Naive thymus-derived CD8-positive, alpha-beta T cell (primary cell): ENCODE results near the gene NTM. TPM values are rescaled to one million over a fixed set of nuclear protein-coding genes. Genes with fewer than 3 reads are reported as not detected.
A peak's percentile ranks its signal among the peaks of the same experiment; 100 is the strongest.

ENCODE experiments used
- ATAC-seq, 2 donors: fragments of 150-1000 bp; cut with Tn5 transposase in 1 of 2; sonication (Bioruptor Pico), chemical (Tn5 transposase) in 1 of 2; 1 replicate in 1 of 2; 2 replicates in 1 of 2; pipeline ENCODE4 v1.10.0; 2021; ENCODE audit warnings: mild to moderate bottlenecking in 2 of 2, moderate library complexity in 2 of 2
- POLR2A ChIA-PET: fragments of 350-600 bp; sonication (Branson Sonifier 250); formaldehyde crosslinking; loops from one replicate; lab custom pipeline; 2021; ENCODE audit warnings: antibody characterized with exemption; lab: Charles Lee
- DNase-seq, 10 donors: peaks; one replicate each; pipeline versions ENCODE4 v3.0.0 to v3.0.0-alpha.2; 2020 to 2022
- H3K27ac Mint-ChIP-seq, 10 donors: one replicate each; pipeline ENCODE4 v1.8.0; 2020 to 2022; ENCODE audit warnings: mild to moderate bottlenecking in 10 of 10, mixed read lengths in 10 of 10, moderate library complexity in 4 of 10, inconsistent platforms in 1 of 10
- H3K27me3 Mint-ChIP-seq, 5 donors: one replicate each; pipeline ENCODE4 v1.8.0; 2021 to 2022; ENCODE audit warnings: mixed read lengths in 5 of 5
- H3K36me3 Mint-ChIP-seq, 3 donors: one replicate each; pipeline ENCODE4 v1.8.0; 2020 to 2022; ENCODE audit warnings: mixed read lengths in 3 of 3, mild to moderate bottlenecking in 2 of 3, inconsistent platforms in 1 of 3
- H3K4me1 Mint-ChIP-seq, 4 donors: one replicate each; pipeline ENCODE4 v1.8.0; 2021 to 2022; ENCODE audit warnings: mixed read lengths in 4 of 4
- H3K4me3 Mint-ChIP-seq, 10 donors: one replicate each; pipeline ENCODE4 v1.8.0; 2020 to 2022; ENCODE audit warnings: mild to moderate bottlenecking in 10 of 10, mixed read lengths in 10 of 10, moderate library complexity in 6 of 10, inconsistent platforms in 1 of 10
- H3K9me3 Mint-ChIP-seq, 9 donors: one replicate each; pipeline ENCODE4 v1.8.0; 2020 to 2022; ENCODE audit warnings: mixed read lengths in 9 of 9, mild to moderate bottlenecking in 3 of 9, inconsistent platforms in 1 of 9, moderate library complexity in 1 of 9
- polyA plus RNA-seq, 3 donors: library from polyadenylated mRNA; unstranded; fragments of 300-500 nt; fragmentation: Illumina TruSeq; gene quantifications; one replicate each; pipeline ENCODE4 v1.2.3, GENCODE V29; 2021
- total RNA-seq, 8 experiments: library from RNA in 2 of 8; stranded (reverse) in 2 of 8; gene quantifications; one replicate each; pipeline ENCODE4 v1.2.3 and lab custom pipeline; 2021 to 2026

The NTM gene
- total and polyA plus RNA-seq, 5 experiments from 2014 or later = not detected

GRCh38 chr11:131351848-131352247 is 18.6 kb upstream of the NTM start:
- ATAC-seq (no peak), DNase-seq (no peak)
- Mint-ChIP-seq H3K27me3 (peaks cover 0 to 3% (median 0%) of the 10 kb centered on the region in 5 donors), H3K36me3 (peaks cover 0 to 4% (median 0%) of the 10 kb centered on the region in 3 donors), H3K4me1 (no peaks in the 10 kb centered on the region), H3K4me3 (no peak overlapping the region), H3K9me3 (peaks cover 0 to 10% (median 3%) of the 10 kb centered on the region in 9 donors), H3K27ac (no peak overlapping the region)
- POLR2A ChIA-PET = no interaction called here

DNA sequence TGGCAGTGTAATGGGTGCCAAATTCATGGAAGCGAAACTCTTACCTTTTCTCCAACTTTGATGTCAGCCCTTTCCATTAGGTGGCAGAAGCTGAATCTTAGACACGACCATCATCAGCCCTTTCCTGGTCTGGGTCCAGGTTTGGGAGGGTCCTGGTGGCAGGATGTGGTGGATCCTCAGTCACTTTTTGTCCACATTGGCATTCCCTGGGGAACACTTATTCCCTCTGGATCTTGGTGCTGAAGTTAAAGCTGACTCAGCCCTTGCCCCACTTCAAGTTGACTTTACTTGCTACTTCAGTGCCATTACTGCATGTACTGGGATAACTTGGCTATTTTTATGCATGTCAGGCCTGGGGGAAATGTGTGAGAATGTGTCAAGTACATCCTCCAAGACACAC is 16.6 kb upstream of the NTM start:
- ATAC-seq (no peak), DNase-seq (no peak)
- peaks cover 0 to 3% (median 0%) of the 10 kb centered on the region in 5 donors for H3K27me3 Mint-ChIP-seq
- H3K4me3 Mint-ChIP-seq = no peak overlapping the region
- H3K9me3 Mint-ChIP-seq = peaks cover 0 to 10% (median 3%) of the 10 kb centered on the region in 9 donors
- H3K27ac Mint-ChIP-seq = no peak overlapping the region
- H3K4me1 Mint-ChIP-seq = no peaks in the 10 kb centered on the region
- peaks cover 0 to 4% (median 0%) of the 10 kb centered on the region in 3 donors for H3K36me3 Mint-ChIP-seq
- POLR2A ChIA-PET = no interaction called here

GRCh38 chr11:131354251-131354701 is 16.1 kb upstream of the NTM start:
- Mint-ChIP-seq H3K27ac (no peak overlapping the region), H3K36me3 (peaks cover 0 to 4% (median 0%) of the 10 kb centered on the region in 3 donors), H3K9me3 (peaks cover 0 to 10% (median 3%) of the 10 kb centered on the region in 9 donors), H3K27me3 (peaks cover 0 to 3% (median 0%) of the 10 kb centered on the region in 5 donors), H3K4me1 (no peaks in the 10 kb centered on the region), H3K4me3 (no peak overlapping the region)
- POLR2A ChIA-PET = no interaction called here
- no peak for DNase-seq
- ATAC-seq = no peak

DNA sequence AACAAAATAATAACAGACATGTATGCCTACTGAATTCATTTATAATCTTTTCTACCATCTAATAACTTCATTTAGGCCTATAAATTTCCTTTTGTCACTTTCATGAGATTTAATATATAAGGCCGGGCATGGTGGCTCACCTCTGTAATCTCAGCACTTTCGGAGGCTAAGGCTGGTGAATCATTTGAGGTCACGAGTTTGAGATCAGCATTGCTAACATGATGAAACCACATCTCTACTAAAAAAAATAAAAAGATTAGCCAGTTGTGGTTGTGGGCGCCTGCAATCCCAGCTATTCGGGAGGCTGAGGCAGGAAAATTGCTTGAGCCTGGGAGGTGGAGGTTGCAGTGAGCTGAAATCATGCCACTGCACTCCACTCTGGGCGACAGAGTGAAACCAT is 14.2 kb upstream of the NTM start:
- Mint-ChIP-seq H3K9me3 (peaks cover 0 to 10% (median 3%) of the 10 kb centered on the region in 9 donors), H3K4me1 (no peaks in the 10 kb centered on the region), H3K36me3 (peaks cover 0 to 2% (median 0%) of the 10 kb centered on the region in 3 donors), H3K27ac (no peak overlapping the region), H3K4me3 (no peak overlapping the region), H3K27me3 (peaks cover 0 to 10% (median 1%) of the 10 kb centered on the region in 5 donors)
- ATAC-seq (no peak), DNase-seq (no peak)
- POLR2A ChIA-PET = no interaction called here

DNA sequence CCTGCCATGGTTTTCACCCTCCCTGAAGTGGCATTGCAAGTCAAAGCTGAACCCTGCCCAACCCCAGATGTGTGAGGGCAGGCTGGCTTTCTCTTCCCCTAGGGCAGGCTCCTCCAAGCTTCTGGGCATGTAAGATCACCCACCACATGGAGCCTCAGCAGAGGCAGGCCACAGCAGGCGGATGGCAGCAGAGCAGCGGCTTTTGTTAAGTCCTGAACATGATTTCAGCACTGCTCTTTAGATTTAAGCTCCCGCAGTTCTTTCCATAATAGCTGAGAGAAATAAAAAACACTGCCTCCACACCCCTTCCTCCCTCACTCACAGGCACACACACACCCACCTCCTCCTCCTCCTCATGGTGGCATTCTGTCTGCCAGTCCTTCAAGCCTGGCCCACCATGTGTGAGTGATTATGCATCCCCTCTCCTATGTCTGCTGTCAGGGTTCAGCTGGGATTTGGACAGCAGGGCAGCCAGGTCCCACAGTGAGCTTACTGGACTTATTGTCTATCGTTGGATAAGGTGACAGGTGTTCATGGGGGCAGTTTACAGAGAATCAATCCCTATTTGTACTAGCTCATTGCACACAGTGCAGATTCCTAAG is 5.0 kb upstream of the NTM start:
- no peaks in the 10 kb centered on the region for H3K36me3 Mint-ChIP-seq
- H3K4me3 Mint-ChIP-seq = no peak overlapping the region
- POLR2A ChIA-PET = no interaction called here

GRCh38 chr11:131370901-131371790 is 731 bp downstream of the NTM start:
- POLR2A ChIA-PET = no interaction called here
- H3K27ac Mint-ChIP-seq = no peak overlapping the region
- ATAC-seq (no peak), DNase-seq (no peak)
- peaks cover 0 to 3% (median 0%) of the 10 kb centered on the region in 9 donors for H3K9me3 Mint-ChIP-seq
- H3K36me3 Mint-ChIP-seq = peaks cover 0 to under 1% (median 0%) of the 10 kb centered on the region in 3 donors
- H3K27me3 Mint-ChIP-seq = peaks cover 0 to 18% (median 11%) of the 10 kb centered on the region in 5 donors
- no peak overlapping the region for H3K4me3 Mint-ChIP-seq
- peaks cover 0 to under 1% (median 0%) of the 10 kb centered on the region in 4 donors for H3K4me1 Mint-ChIP-seq

More for the DNA sequence above, 5.0 kb upstream of the NTM start:
- H3K27ac Mint-ChIP-seq = no peak overlapping the region
- peaks cover 0 to 14% (median 7%) of the 10 kb centered on the region in 5 donors for H3K27me3 Mint-ChIP-seq
- ATAC-seq (no peak), DNase-seq (no peak)
- H3K9me3 Mint-ChIP-seq = peaks cover 0 to 6% (median 2%) of the 10 kb centered on the region in 9 donors
- no peaks in the 10 kb centered on the region for H3K4me1 Mint-ChIP-seq

DNA sequence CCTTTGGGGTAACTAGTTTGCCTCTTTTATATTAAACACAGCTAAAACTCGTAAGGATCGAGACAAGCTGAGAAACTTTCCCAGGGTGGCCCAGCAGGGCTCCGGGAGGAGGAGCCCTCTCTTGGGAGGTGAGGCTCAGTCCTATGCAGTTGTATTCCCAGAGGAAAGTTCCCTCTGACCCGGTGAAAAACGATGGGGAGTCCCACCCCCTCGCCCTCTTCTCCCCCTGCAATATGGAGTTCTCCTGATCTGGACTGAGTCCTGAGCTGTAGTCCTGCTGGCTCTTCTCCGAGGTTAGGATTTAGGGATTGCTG is 1.3 kb downstream of the NTM start:
- Mint-ChIP-seq H3K4me3 (no peak overlapping the region), H3K27me3 (peaks cover 0 to 18% (median 14%) of the 10 kb centered on the region in 5 donors), H3K4me1 (peaks cover 0 to 2% (median 0%) of the 10 kb centered on the region in 4 donors), H3K27ac (no peak overlapping the region), H3K9me3 (peaks cover 0 to 3% (median 0%) of the 10 kb centered on the region in 9 donors), H3K36me3 (peaks cover 0 to 2% (median 0%) of the 10 kb centered on the region in 3 donors)
- POLR2A ChIA-PET = no interaction called here
- DNase-seq (no peak), ATAC-seq (no peak)

GRCh38 chr11:131372234-131372962 is 2.0 kb downstream of the NTM start:
- H3K9me3 Mint-ChIP-seq = peaks cover 0 to 3% (median 0%) of the 10 kb centered on the region in 9 donors
- DNase-seq = no peak
- ATAC-seq = no peak
- H3K27ac Mint-ChIP-seq = no peak overlapping the region
- H3K27me3 Mint-ChIP-seq = peaks cover 0 to 18% (median 14%) of the 10 kb centered on the region in 5 donors
- peaks cover 0 to 2% (median 0%) of the 10 kb centered on the region in 4 donors for H3K4me1 Mint-ChIP-seq
- POLR2A ChIA-PET = no interaction called here
- H3K4me3 Mint-ChIP-seq = no peak overlapping the region
- H3K36me3 Mint-ChIP-seq = peaks cover 0 to 2% (median 0%) of the 10 kb centered on the region in 3 donors

GRCh38 chr11:131373095-131373725 is 2.8 kb downstream of the NTM start:
- POLR2A ChIA-PET = no interaction called here
- peaks cover 0 to 17% (median 14%) of the 10 kb centered on the region in 5 donors for H3K27me3 Mint-ChIP-seq
- H3K27ac Mint-ChIP-seq = no peak overlapping the region
- peaks cover 0 to 2% (median 0%) of the 10 kb centered on the region in 3 donors for H3K36me3 Mint-ChIP-seq
- no peak overlapping the region for H3K4me3 Mint-ChIP-seq
- H3K4me1 Mint-ChIP-seq = peaks cover 0 to 2% (median 0%) of the 10 kb centered on the region in 4 donors
- DNase-seq = no peak
- no peak for ATAC-seq
- H3K9me3 Mint-ChIP-seq = peaks cover 0 to 3% (median 0%) of the 10 kb centered on the region in 9 donors

GRCh38 chr11:131373756-131374155 is 3.3 kb downstream of the NTM start:
- Mint-ChIP-seq H3K4me1 (peaks cover 0 to 2% (median 0%) of the 10 kb centered on the region in 4 donors), H3K27me3 (peaks cover 0 to 16% (median 13%) of the 10 kb centered on the region in 5 donors), H3K27ac (no peak overlapping the region), H3K36me3 (peaks cover 0 to 2% (median 0%) of the 10 kb centered on the region in 3 donors), H3K9me3 (peaks cover 0 to 3% (median 0%) of the 10 kb centered on the region in 9 donors), H3K4me3 (no peak overlapping the region)
- ATAC-seq = no peak
- DNase-seq = no peak
- POLR2A ChIA-PET = no interaction called here

- peaks cover 0 to 2% (median 0%) of the 10 kb centered on the region in 4 donors for H3K4me1 Mint-ChIP-seq
- POLR2A ChIA-PET = no interaction called here
- H3K27ac Mint-ChIP-seq = peak overlapping the region in 1 of 10 donors; percentile 58
- peaks cover 0 to 2% (median 0%) of the 10 kb centered on the region in 3 donors for H3K36me3 Mint-ChIP-seq
- H3K4me3 Mint-ChIP-seq = no peak overlapping the region
- no peak for ATAC-seq
- DNase-seq = no peak
- H3K9me3 Mint-ChIP-seq = peaks cover 0 to 2% (median 0%) of the 10 kb centered on the region in 9 donors
- H3K27me3 Mint-ChIP-seq = peaks cover 0 to 16% (median 11%) of the 10 kb centered on the region in 5 donors
These were observed 5.0 kb downstream of the NTM start for GRCh38 chr11:131375421-131375820.

- Mint-ChIP-seq H3K27me3 (peaks cover 0 to 18% (median 11%) of the 10 kb centered on the region in 5 donors), H3K27ac (no peak overlapping the region)
These were observed 5.5 kb downstream of the NTM start for GRCh38 chr11:131375915-131376314.

More at GRCh38 chr11:131375915-131376314, 5.5 kb downstream of the NTM start:
- peaks cover 0 to 2% (median 0%) of the 10 kb centered on the region in 4 donors for H3K4me1 Mint-ChIP-seq
- H3K9me3 Mint-ChIP-seq = peaks cover 0 to 2% (median 0%) of the 10 kb centered on the region in 9 donors
- POLR2A ChIA-PET = no interaction called here
- no peak for ATAC-seq
- no peak for DNase-seq
- peaks cover 0 to 2% (median 0%) of the 10 kb centered on the region in 3 donors for H3K36me3 Mint-ChIP-seq
- no peak overlapping the region for H3K4me3 Mint-ChIP-seq
